ENCODE data around the gene FYTTD1.

DNA sequence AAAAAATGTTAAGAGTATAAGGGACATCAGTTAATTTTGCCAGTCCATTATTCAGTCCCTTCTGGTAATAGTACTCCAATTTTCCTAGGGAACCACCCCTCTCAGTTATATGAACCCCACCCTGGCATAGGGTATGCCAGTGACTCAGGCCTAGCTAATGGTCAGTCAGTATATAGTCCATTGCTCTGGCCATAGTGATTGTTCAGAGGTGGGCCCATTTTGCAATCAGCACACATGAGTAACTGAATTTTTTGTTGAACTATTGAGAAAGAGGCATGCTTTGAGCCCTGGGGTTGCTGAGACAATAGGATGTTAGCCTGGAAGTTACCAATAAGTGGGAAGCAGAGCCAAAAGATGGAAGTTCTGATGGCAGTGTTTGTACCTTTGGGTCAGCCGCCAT lies 45.5 kb downstream of the FYTTD1 start:
- TF ChIP-seq, protein P1, sequence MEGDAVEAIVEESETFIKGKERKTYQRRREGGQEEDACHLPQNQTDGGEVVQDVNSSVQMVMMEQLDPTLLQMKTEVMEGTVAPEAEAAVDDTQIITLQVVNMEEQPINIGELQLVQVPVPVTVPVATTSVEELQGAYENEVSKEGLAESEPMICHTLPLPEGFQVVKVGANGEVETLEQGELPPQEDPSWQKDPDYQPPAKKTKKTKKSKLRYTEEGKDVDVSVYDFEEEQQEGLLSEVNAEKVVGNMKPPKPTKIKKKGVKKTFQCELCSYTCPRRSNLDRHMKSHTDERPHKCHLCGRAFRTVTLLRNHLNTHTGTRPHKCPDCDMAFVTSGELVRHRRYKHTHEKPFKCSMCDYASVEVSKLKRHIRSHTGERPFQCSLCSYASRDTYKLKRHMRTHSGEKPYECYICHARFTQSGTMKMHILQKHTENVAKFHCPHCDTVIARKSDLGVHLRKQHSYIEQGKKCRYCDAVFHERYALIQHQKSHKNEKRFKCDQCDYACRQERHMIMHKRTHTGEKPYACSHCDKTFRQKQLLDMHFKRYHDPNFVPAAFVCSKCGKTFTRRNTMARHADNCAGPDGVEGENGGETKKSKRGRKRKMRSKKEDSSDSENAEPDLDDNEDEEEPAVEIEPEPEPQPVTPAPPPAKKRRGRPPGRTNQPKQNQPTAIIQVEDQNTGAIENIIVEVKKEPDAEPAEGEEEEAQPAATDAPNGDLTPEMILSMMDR (IDR thresholded peaks at IDR 0.05; ENCODE audit: insufficient read depth, low read depth, low read length) = no peak
- no peak for TF ChIP-seq EZH2 (IDR thresholded peaks at IDR 0.05; ENCODE audit: insufficient read depth, low read length)
